ENCODE results near the gene RAPGEF3. TPM values are rescaled to one million over a fixed set of nuclear protein-coding genes. Genes with fewer than 3 reads are reported as not detected.

RAPGEF3 gene
- total RNA-seq, 1 experiment from 2014 or later, result 8.2 TPM

GRCh38 chr12:47779301-47779942, 20.7 kb upstream of the RAPGEF3 start:
- Mint-ChIP-seq H3K9me3 (ENCODE audit: low read depth, unreplicated experiment) (no peaks in the 10 kb centered on the region), H3K36me3 (ENCODE audit: insufficient read depth, unreplicated experiment) (peaks cover 20% of the 10 kb centered on the region), H3K4me1 (ENCODE audit: low read depth, unreplicated experiment) (no peaks in the 10 kb centered on the region), H3K27me3 (ENCODE audit: unreplicated experiment) (no peaks in the 10 kb centered on the region), H3K4me3 (ENCODE audit: low read depth, unreplicated experiment) (no peak overlapping the region), H3K27ac (ENCODE audit: unreplicated experiment) (no peak overlapping the region)
- CTCF ChIA-PET, result interaction anchor here (0.8 to 5.0 kb wide), 6 partner anchors 10 to 59 kb away, joined by 3 to 21 read pairs (median 4); no protein-coding TSS in a partner anchor
- TF ChIP-seq CTCF (IDR thresholded peaks at IDR 0.05; ENCODE audit: unreplicated experiment), result peak; percentile 74
- peak; percentile 86 for DNase-seq
- BruUV-seq (replicated peaks), result no TSS peak
- intact Hi-C loops (cut with micrococcal nuclease; ENCODE audit: unreplicated experiment), result loop anchor here (1.0 to 5.0 kb wide), 2 partner anchors 58 to 64 kb away; no protein-coding TSS in a partner anchor

- intact Hi-C loops (cut with micrococcal nuclease; ENCODE audit: unreplicated experiment), result loop anchor here (1.0 to 5.0 kb wide), 2 partner anchors 58 to 64 kb away; no protein-coding TSS in a partner anchor
- Mint-ChIP-seq H3K27me3 (ENCODE audit: unreplicated experiment) (no peaks in the 10 kb centered on the region), H3K27ac (ENCODE audit: unreplicated experiment) (no peak overlapping the region), H3K36me3 (ENCODE audit: insufficient read depth, unreplicated experiment) (peaks cover 22% of the 10 kb centered on the region), H3K4me3 (ENCODE audit: low read depth, unreplicated experiment) (no peak overlapping the region), H3K4me1 (ENCODE audit: low read depth, unreplicated experiment) (no peaks in the 10 kb centered on the region), H3K9me3 (ENCODE audit: low read depth, unreplicated experiment) (no peaks in the 10 kb centered on the region)
- TF ChIP-seq CTCF (IDR thresholded peaks at IDR 0.05; ENCODE audit: unreplicated experiment), result no peak
- no peak for DNase-seq
- no TSS peak for BruUV-seq (replicated peaks)
- CTCF ChIA-PET, result interaction anchor here (0.8 to 5.0 kb wide), 5 partner anchors 11 to 60 kb away, joined by 3 to 21 read pairs (median 5); no protein-coding TSS in a partner anchor
Observed at GRCh38 chr12:47778881-47779280, 20.2 kb upstream of the RAPGEF3 start.

GRCh38 chr12:47777741-47778558, 19.3 kb upstream of the RAPGEF3 start:
- no peak for DNase-seq
- no peaks in the 10 kb centered on the region for H3K27me3 Mint-ChIP-seq (ENCODE audit: unreplicated experiment)
- H3K4me1 Mint-ChIP-seq (ENCODE audit: low read depth, unreplicated experiment), result no peaks in the 10 kb centered on the region
- no TSS peak for BruUV-seq (replicated peaks)
- no peak for TF ChIP-seq CTCF (IDR thresholded peaks at IDR 0.05; ENCODE audit: unreplicated experiment)
- peaks cover 28% of the 10 kb centered on the region for H3K36me3 Mint-ChIP-seq (ENCODE audit: insufficient read depth, unreplicated experiment)
- peak overlapping the region; percentile 37 for H3K27ac Mint-ChIP-seq (ENCODE audit: unreplicated experiment)
- no peak overlapping the region for H3K4me3 Mint-ChIP-seq (ENCODE audit: low read depth, unreplicated experiment)
- intact Hi-C loops (cut with micrococcal nuclease; ENCODE audit: unreplicated experiment), result loop anchor here (5.0 kb wide), 1 partner anchor 59 kb away; no protein-coding TSS in a partner anchor
- no peaks in the 10 kb centered on the region for H3K9me3 Mint-ChIP-seq (ENCODE audit: low read depth, unreplicated experiment)
- CTCF ChIA-PET, result interaction anchor here (0.6 to 5.0 kb wide), 3 partner anchors 35 to 1754 kb away, joined by 3 to 21 read pairs (median 7); no protein-coding TSS in a partner anchor

- peaks cover 7% of the 10 kb centered on the region for H3K4me1 Mint-ChIP-seq (ENCODE audit: low read depth, unreplicated experiment)
- H3K36me3 Mint-ChIP-seq (ENCODE audit: insufficient read depth, unreplicated experiment), result peaks cover 33% of the 10 kb centered on the region
- no peak overlapping the region for H3K4me3 Mint-ChIP-seq (ENCODE audit: low read depth, unreplicated experiment)
- BruUV-seq (replicated peaks), result no TSS peak
- no peaks in the 10 kb centered on the region for H3K27me3 Mint-ChIP-seq (ENCODE audit: unreplicated experiment)
- no peaks in the 10 kb centered on the region for H3K9me3 Mint-ChIP-seq (ENCODE audit: low read depth, unreplicated experiment)
- H3K27ac Mint-ChIP-seq (ENCODE audit: unreplicated experiment), result no peak overlapping the region
- intact Hi-C loops (cut with micrococcal nuclease; ENCODE audit: unreplicated experiment), result loop anchor here (5.0 kb wide), 1 partner anchor 60 kb away; no protein-coding TSS in a partner anchor
- no peak for TF ChIP-seq CTCF (IDR thresholded peaks at IDR 0.05; ENCODE audit: unreplicated experiment)
- CTCF ChIA-PET, result interaction anchor here (5.0 kb wide), 1 partner anchor 34 kb away, joined by 21 read pairs; no protein-coding TSS in a partner anchor
- no peak for DNase-seq
Observed at GRCh38 chr12:47777151-47777550, 18.5 kb upstream of the RAPGEF3 start.
